Type B pancreatic cell (in vitro differentiated cells): Measurements from ENCODE around the gene SRPK2. TPM values are rescaled to one million over a fixed set of nuclear protein-coding genes. Genes with fewer than 3 reads are reported as not detected.
"Not testable (repeated sequence)": the region's sequence is repeated elsewhere in the genome, so short reads cannot be mapped to it uniquely, and the experiment has no call there.

Source experiments
- DNase-seq: peaks from one replicate; pipeline ENCODE4 v3.0.0; 2021; ENCODE audit warnings: mixed read lengths; ENCODE audit not compliant: unreplicated experiment; ENCODE audit errors: extremely low spot score
- H3K27ac Mint-ChIP-seq: 2 replicates; pipeline ENCODE4 v1.8.0; 2021; ENCODE audit warnings: mild to moderate bottlenecking, mixed read lengths
- H3K27me3 Mint-ChIP-seq: 2 replicates; pipeline ENCODE4 v1.8.0; 2021; ENCODE audit warnings: mixed read lengths
- H3K36me3 Mint-ChIP-seq: 2 replicates; pipeline ENCODE4 v1.8.0; 2021; ENCODE audit warnings: mixed read lengths
- H3K4me1 Mint-ChIP-seq: one replicate; pipeline ENCODE4 v1.8.0; 2021; ENCODE audit warnings: mixed read lengths; ENCODE audit not compliant: unreplicated experiment
- H3K4me3 Mint-ChIP-seq: 2 replicates; pipeline ENCODE4 v1.8.0; 2021; ENCODE audit warnings: mild to moderate bottlenecking, mixed read lengths
- H3K9me3 Mint-ChIP-seq: 2 replicates; pipeline ENCODE4 v1.8.0; 2021; ENCODE audit warnings: mixed read lengths
- total RNA-seq: library from RNA; stranded (reverse); gene quantifications from 2 replicates; pipeline ENCODE4 v1.2.1, GENCODE V29; 2021; ENCODE audit warnings: low replicate concordance
- TF ChIP-seq, protein P1 (sequence below): fragments of 200-600 bp; sonication (generic); conservative IDR thresholded peaks from 2 replicates; pipeline ENCODE4 v1.5.0; 2021; ENCODE audit warnings: antibody characterized with exemption, mild to moderate bottlenecking

The SRPK2 gene
- total RNA-seq, 1 donor from 2014 or later: 36.0 TPM

DNA sequence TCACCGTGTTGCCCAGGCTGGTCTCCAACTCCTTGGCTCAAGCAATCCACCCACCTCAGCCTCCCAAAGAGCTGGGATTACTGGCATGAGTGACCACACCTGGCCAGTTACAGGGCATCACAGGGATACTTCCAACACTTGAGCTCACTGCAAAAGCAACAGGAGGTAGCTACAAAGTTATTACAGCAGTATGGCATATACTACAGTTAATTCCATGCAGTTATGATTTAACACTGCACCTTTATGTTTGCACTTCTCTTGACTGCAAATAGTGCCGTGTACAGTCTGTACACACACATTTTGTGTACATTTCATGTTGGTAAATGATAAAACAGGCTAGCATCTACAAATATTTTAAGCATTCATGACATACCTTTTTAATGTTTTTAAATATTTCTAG, 21.3 kb downstream of the SRPK2 start:
- no peaks in the 10 kb centered on the region for H3K27me3 Mint-ChIP-seq
- H3K36me3 Mint-ChIP-seq: no peaks in the 10 kb centered on the region
- DNase-seq: no peak
- no peak overlapping the region for H3K4me3 Mint-ChIP-seq
- H3K27ac Mint-ChIP-seq: no peak overlapping the region
- TF ChIP-seq, protein P1, sequence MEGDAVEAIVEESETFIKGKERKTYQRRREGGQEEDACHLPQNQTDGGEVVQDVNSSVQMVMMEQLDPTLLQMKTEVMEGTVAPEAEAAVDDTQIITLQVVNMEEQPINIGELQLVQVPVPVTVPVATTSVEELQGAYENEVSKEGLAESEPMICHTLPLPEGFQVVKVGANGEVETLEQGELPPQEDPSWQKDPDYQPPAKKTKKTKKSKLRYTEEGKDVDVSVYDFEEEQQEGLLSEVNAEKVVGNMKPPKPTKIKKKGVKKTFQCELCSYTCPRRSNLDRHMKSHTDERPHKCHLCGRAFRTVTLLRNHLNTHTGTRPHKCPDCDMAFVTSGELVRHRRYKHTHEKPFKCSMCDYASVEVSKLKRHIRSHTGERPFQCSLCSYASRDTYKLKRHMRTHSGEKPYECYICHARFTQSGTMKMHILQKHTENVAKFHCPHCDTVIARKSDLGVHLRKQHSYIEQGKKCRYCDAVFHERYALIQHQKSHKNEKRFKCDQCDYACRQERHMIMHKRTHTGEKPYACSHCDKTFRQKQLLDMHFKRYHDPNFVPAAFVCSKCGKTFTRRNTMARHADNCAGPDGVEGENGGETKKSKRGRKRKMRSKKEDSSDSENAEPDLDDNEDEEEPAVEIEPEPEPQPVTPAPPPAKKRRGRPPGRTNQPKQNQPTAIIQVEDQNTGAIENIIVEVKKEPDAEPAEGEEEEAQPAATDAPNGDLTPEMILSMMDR: no peak
- H3K4me1 Mint-ChIP-seq: no peaks in the 10 kb centered on the region
- H3K9me3 Mint-ChIP-seq: no peaks in the 10 kb centered on the region

DNA sequence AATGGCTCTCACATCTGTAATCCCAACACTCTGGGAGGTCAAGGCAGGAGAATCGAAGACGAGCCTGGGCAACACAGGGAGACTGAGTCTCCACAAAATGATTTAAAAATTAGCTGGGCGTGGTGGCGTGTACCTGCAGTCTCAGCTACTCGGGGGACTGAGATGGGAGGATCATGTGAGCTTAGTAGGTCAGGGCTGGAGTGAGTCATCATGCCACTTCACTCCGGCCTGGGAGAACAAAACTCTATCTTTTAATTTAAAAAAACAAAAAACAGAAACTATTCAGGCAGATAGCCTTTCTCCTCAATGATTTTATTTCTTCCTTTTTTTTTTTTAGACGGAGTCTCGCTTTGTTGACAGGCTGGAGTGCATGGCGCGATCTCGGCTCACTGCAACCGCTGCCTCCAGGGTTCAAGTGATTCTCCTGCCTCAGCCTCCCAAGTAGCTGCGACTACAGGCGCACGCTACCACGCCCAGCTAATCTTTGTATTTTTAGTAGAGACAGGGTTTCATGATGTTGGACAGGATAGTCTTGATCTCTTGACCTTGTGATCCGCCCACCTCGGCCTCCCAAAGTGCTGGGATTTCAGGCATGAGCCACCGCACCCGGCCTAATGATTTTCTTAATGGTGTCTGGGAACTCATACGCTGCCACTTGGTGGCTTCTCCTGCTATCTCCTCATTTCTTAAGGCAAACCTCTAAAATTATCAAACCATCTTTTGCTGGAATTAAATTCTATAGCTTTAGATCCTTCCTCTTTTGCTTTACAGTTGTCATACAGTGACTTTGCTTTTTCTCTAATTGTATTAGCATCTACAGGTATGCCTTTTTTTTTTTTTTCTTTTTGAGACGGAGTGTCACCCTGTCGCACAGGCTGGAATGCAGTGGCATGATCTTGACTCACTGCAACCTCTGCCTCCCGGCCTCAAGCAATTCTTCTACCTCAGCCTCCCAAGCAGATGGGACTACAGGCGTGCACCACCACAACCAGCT, 22.9 kb downstream of the SRPK2 start:
- H3K9me3 Mint-ChIP-seq: peaks cover 2% of the 10 kb centered on the region
- no peaks in the 10 kb centered on the region for H3K27me3 Mint-ChIP-seq
- no peak overlapping the region for H3K4me3 Mint-ChIP-seq
- H3K4me1 Mint-ChIP-seq: no peaks in the 10 kb centered on the region
- TF ChIP-seq, protein P1: no peak
- DNase-seq: no peak
- no peak overlapping the region for H3K27ac Mint-ChIP-seq
- peaks cover 5% of the 10 kb centered on the region for H3K36me3 Mint-ChIP-seq

DNA sequence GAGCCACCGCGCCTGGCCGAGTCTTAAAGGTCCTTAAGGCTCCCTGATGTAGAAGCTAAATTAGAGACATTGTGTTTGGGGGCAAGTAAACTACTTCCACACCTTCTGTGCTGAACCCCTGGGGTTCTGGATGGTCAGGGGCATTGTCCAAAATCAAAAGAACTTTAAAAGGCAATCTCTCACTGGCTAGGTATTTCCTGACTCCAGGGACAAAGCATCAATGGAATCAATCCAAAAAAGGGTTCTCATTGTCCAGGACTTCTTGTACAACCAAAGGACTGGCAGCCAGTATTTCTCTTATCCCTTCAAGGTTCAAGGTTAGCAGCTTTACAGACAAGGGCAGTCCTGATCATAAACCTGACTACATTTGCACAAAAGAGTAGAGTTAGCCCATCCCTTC, 24.0 kb downstream of the SRPK2 start:
- Mint-ChIP-seq H3K27me3 (no peaks in the 10 kb centered on the region), H3K9me3 (peaks cover 12% of the 10 kb centered on the region), H3K36me3 (peaks cover 9% of the 10 kb centered on the region), H3K27ac (no peak overlapping the region), H3K4me1 (peaks cover 2% of the 10 kb centered on the region), H3K4me3 (no peak overlapping the region)
- DNase-seq: no peak
- TF ChIP-seq, protein P1: no peak

DNA sequence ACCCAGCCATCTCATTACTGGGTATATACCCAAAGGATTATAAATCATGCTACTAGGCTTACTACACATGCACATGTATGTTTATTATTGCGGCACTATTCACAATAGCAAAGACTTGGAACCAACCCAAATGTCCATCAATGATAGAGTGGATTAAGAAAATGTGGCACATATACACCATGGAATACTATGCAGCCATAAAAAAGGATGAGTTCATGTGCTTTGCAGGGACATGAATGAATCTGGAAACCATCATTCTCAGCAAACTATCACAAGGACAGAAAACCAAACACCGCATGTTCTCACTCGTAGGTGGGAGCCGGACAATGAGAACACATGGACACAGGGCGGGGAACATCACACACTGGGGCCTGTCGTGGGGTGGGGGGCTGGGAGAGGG, 25.1 kb downstream of the SRPK2 start:
- H3K9me3 Mint-ChIP-seq: peaks cover 16% of the 10 kb centered on the region
- not testable (repeated sequence) for H3K27me3 Mint-ChIP-seq, H3K4me1 Mint-ChIP-seq, H3K4me3 Mint-ChIP-seq, DNase-seq, H3K27ac Mint-ChIP-seq
- H3K36me3 Mint-ChIP-seq: peaks cover 13% of the 10 kb centered on the region

DNA sequence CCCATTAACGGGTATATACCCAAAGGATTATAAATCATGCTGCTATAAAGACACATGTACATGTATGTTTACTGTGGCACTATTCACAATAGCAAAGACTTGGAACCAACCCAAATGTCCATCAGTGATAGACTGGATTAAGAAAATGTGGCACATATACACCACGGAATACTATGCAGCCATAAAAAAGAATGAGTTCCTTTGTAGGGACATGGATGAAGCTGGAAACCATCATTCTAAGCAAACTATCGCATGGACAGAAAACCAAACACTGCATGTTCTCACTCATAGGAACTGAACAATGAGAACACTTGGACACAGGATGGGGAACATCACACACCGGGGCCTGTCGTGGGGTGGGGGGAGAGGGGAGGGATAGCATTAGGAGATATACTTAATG, 26.0 kb downstream of the SRPK2 start:
- H3K27ac Mint-ChIP-seq, H3K4me3 Mint-ChIP-seq, H3K27me3 Mint-ChIP-seq, DNase-seq: not testable (repeated sequence)
- H3K9me3 Mint-ChIP-seq: peaks cover 16% of the 10 kb centered on the region
- H3K4me1 Mint-ChIP-seq: peaks cover 11% of the 10 kb centered on the region
- peaks cover 13% of the 10 kb centered on the region for H3K36me3 Mint-ChIP-seq

DNA sequence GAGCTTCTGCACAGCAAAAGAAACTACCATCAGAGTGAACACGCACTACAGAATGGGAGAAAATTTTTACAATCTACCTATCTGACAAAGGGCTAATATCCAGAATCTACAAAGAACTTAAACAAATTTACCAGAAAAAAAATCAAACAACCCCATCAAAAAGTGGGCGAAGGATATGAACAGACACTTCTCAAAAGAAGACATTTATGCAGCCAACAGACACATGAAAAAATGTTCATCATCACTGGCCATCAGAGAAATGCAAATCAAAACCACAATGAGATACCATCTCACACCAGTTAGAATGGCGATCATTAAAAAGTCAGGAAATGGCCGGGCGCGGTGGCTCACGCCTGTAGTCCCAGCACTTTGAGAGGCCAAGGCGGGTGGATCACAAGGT, 26.7 kb downstream of the SRPK2 start:
- H3K4me1 Mint-ChIP-seq: peaks cover 11% of the 10 kb centered on the region
- peaks cover 16% of the 10 kb centered on the region for H3K9me3 Mint-ChIP-seq
- DNase-seq, H3K27me3 Mint-ChIP-seq, H3K4me3 Mint-ChIP-seq, H3K27ac Mint-ChIP-seq: not testable (repeated sequence)
- H3K36me3 Mint-ChIP-seq: peaks cover 13% of the 10 kb centered on the region

DNA sequence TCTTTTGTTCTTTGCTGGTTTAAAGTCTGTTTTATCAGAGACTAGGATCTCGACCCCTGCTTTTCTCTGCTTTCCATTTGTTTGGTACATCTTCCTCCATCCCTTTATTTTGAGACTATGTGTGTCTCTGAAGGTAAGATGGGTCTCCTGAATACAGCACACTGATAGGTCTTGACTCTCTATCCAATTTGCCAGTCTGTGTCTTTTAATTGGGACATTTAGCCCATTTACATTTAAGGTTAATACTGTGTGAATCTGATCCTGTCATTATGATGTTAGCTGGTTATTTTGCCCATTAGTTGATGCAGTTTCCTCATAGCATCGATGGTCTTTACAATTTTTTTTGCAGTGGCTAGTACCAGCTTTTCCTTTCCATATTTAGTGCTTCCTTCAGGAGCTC, 28.6 kb downstream of the SRPK2 start:
- H3K27ac Mint-ChIP-seq, DNase-seq, H3K27me3 Mint-ChIP-seq, H3K4me3 Mint-ChIP-seq: not testable (repeated sequence)
- Mint-ChIP-seq H3K36me3 (peaks cover 13% of the 10 kb centered on the region), H3K9me3 (peaks cover 16% of the 10 kb centered on the region), H3K4me1 (peaks cover 12% of the 10 kb centered on the region)
